Body of pancreas (tissue), 4 donors: Measurements from ENCODE around the gene DCP2.

Source experiments
- POLR2A ChIP-seq, 3 donors: fragments of 450-650 bp; IDR thresholded peaks; one replicate each; pipeline ENCODE4 v1.6.1; 2016; ENCODE audit warnings: antibody characterized with exemption in 3 of 3, mild to moderate bottlenecking in 2 of 3
- TF ChIP-seq, protein P1 (sequence below), 7 experiments: fragments of 450-650 bp in 4 of 7; fragments of 200-600 bp in 3 of 7; sonication (generic) in 3 of 7; IDR thresholded peaks; one replicate each; pipeline ENCODE4 v1.5.1; 2016 to 2019; ENCODE audit warnings: antibody characterized with exemption in 7 of 7

DNA sequence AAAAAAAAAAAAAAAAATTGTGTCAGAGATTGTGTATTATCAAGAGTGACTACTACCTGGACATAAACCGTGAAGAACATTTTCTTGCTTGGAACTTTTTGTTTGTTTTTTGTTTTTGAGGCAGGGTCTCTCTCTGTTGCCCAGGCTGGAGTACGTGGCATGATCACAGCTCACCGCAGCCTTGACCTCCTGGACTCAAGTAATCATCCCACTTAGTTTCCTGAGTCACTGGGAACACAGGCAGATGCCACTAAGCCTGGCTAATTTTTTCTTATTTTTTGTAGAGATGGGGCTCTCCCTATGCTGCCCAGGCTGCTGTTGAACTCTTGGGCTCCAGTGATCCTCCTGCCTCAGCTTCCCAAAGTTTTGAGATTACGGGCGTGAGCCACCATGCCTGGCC, 25.8 kb downstream of the DCP2 start:
- TF ChIP-seq, protein P1, sequence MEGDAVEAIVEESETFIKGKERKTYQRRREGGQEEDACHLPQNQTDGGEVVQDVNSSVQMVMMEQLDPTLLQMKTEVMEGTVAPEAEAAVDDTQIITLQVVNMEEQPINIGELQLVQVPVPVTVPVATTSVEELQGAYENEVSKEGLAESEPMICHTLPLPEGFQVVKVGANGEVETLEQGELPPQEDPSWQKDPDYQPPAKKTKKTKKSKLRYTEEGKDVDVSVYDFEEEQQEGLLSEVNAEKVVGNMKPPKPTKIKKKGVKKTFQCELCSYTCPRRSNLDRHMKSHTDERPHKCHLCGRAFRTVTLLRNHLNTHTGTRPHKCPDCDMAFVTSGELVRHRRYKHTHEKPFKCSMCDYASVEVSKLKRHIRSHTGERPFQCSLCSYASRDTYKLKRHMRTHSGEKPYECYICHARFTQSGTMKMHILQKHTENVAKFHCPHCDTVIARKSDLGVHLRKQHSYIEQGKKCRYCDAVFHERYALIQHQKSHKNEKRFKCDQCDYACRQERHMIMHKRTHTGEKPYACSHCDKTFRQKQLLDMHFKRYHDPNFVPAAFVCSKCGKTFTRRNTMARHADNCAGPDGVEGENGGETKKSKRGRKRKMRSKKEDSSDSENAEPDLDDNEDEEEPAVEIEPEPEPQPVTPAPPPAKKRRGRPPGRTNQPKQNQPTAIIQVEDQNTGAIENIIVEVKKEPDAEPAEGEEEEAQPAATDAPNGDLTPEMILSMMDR (IDR thresholded peaks at IDR 0.05) = no peak
- no peak for TF ChIP-seq POLR2A (IDR thresholded peaks at IDR 0.05)
